HK-2 (cell line): ENCODE data around the gene PRSS50.
"Not testable (repeated sequence)": the region's sequence is repeated elsewhere in the genome, so short reads cannot be mapped to it uniquely, and the experiment has no call there.

Source experiments
- DNase-seq: peaks from one replicate; pipeline ENCODE4 v3.0.0-alpha.2; 2018; ENCODE audit not compliant: unreplicated experiment

Gene PRSS50

GRCh38 chr3:46708401-46709156, 9.1 kb downstream of the PRSS50 start:
- no peak for DNase-seq

GRCh38 chr3:46707601-46708011, 10.1 kb downstream of the PRSS50 start:
- DNase-seq: no peak

- no peak for DNase-seq
Observed at GRCh38 chr3:46706771-46707582, 10.7 kb downstream of the PRSS50 start.

- no peak for DNase-seq
Observed at GRCh38 chr3:46705751-46706552, 11.7 kb downstream of the PRSS50 start.

GRCh38 chr3:46705022-46705530, 12.6 kb downstream of the PRSS50 start:
- peak; percentile 59 for DNase-seq

GRCh38 chr3:46704346-46704745, 13.3 kb downstream of the PRSS50 start:
- not testable (repeated sequence) for DNase-seq

- DNase-seq: no peak
Observed at GRCh38 chr3:46703013-46703520, 14.6 kb downstream of the PRSS50 start.

- DNase-seq: no peak
Observed at GRCh38 chr3:46702246-46703012, 15.2 kb downstream of the PRSS50 start.

GRCh38 chr3:46701181-46701939, 16.3 kb downstream of the PRSS50 start, which contains the start of gene TMIE:
Gene TMIE (plus strand): TSS chr3:46701392. CDS start chr3:46701488, 96 bp downstream.
- no peak for DNase-seq

- DNase-seq: peak; percentile 31
Observed at GRCh38 chr3:46700772-46701171, 16.9 kb downstream of the PRSS50 start.

- no peak for DNase-seq
Observed at GRCh38 chr3:46699676-46700523, 17.8 kb downstream of the PRSS50 start.

GRCh38 chr3:46695962-46696894, 21.4 kb downstream of the PRSS50 start:
- no peak for DNase-seq

- peak; percentile 17 for DNase-seq
Observed at GRCh38 chr3:46695177-46695961, 22.3 kb downstream of the PRSS50 start.

- no peak for DNase-seq
Observed at GRCh38 chr3:46694520-46694919, 23.1 kb downstream of the PRSS50 start.

GRCh38 chr3:46693892-46694226, 23.8 kb downstream of the PRSS50 start:
- DNase-seq: peak; percentile 38

- peak; percentile 59 for DNase-seq
Observed at GRCh38 chr3:46693038-46693891, 24.4 kb downstream of the PRSS50 start, which contains the start of gene ALS2CL. Gene ALS2CL (minus strand): TSS chr3:46693679. CDS start chr3:46689440, 4,239 bp downstream.
